ENCODE measurements around the gene BTBD9. TPM values are rescaled to one million over a fixed set of nuclear protein-coding genes. Genes with fewer than 3 reads are reported as not detected.

BTBD9 gene
- total and polyA plus RNA-seq, 9 of the 15 experiments (the other 6 are each of a cell fraction or from before 2014, with no cell fraction given) = 0.08 to 1.6 (median 0.58) TPM

GRCh38 chr6:38542031-38542430, 97.7 kb downstream of the BTBD9 start:
- H3K4me2 ChIP-seq (ENCODE audit: insufficient read depth, low read length) = no peak overlapping the region
- POLR2A ChIA-PET = interaction anchor here (0.7 to 1.1 kb wide), 2 partner anchors 12 to 59 kb away, joined by 3 to 4 read pairs; no protein-coding TSS in a partner anchor
- no peak for TF ChIP-seq TGIF2 (CRISPR knock-in tag; IDR thresholded peaks at IDR 0.05)
- TF ChIP-seq ATF3 (IDR thresholded peaks at IDR 0.05) = 0 out of 2 replicates have a peak, but pooled peaks have one; percentile 10
- no peak for TF ChIP-seq ATF3 (CRISPR knock-in tag; conservative IDR thresholded peaks at IDR 0.05)
- intact Hi-C loops (cut with micrococcal nuclease) (no loop called here), in situ Hi-C loops (cut with MboI) (no loop called here)
- no peaks in the 10 kb centered on the region for H3K9me1 ChIP-seq (ENCODE audit: control insufficient read depth, insufficient read depth, low read length)
- peaks cover 0 to 3% of the 10 kb centered on the region in 2 experiments; a peak in 2 of 5 replicates for H3K27me3 ChIP-seq (ENCODE audit: control insufficient read depth in 2 of 2, insufficient read depth in 2 of 2, low read length in 2 of 2)
- CTCF ChIA-PET (ENCODE audit: low intra/inter-chr PET ratio) = no interaction called here
- ATAC-seq (no peak), FAIRE-seq (no peak), DNase-seq (ENCODE audit: extremely low read depth in 1 of 4, low spot score in 3 of 4) (no peak)
- H3K9me3 ChIP-seq (replicated peaks; ENCODE audit: control insufficient read depth, insufficient read depth, low read depth, low read length) = no peaks in the 10 kb centered on the region
- H3K9ac ChIP-seq (ENCODE audit: insufficient read depth in 1 of 2, low read depth in 2 of 2, low read length in 2 of 2) = no peak overlapping the region
- 0% methylated on average over 2 of the region's 2 CpGs for WGBS (ENCODE audit: insufficient coverage, low coverage, missing lambda C conversion rate)
- H2AFZ ChIP-seq (ENCODE audit: low read depth, low read length) = no peak overlapping the region
- no peak overlapping the region for H3K4me3 ChIP-seq
- no peaks in the 10 kb centered on the region for H4K20me1 ChIP-seq (replicated peaks; ENCODE audit: control insufficient read depth, insufficient read depth, low read length)
- no peaks in the 10 kb centered on the region for H3K36me3 ChIP-seq (ENCODE audit: control insufficient read depth, insufficient read depth, low read length)
- H3K27ac ChIP-seq (ENCODE audit: extremely low read depth, low read depth, low read length) = no peak overlapping the region
- no TSS peak for BruUV-seq (replicated peaks)
- 0 out of 5 replicates have a peak, but pooled peaks cover 0 to 5% of the 10 kb centered on the region in 2 experiments for H3K4me1 ChIP-seq (replicated peaks in 1 of 2; ENCODE audit: control insufficient read depth in 2 of 2, insufficient read depth in 2 of 2, low read length in 2 of 2)
- H3K79me2 ChIP-seq (ENCODE audit: control insufficient read depth, insufficient read depth, low read length) = no peaks in the 10 kb centered on the region

GRCh38 chr6:38533064-38533463, 106.7 kb downstream of the BTBD9 start:
- H3K27ac ChIP-seq (ENCODE audit: extremely low read depth, low read depth, low read length) = no peak overlapping the region
- ATAC-seq (no peak), DNase-seq (ENCODE audit: extremely low read depth in 1 of 4, low spot score in 3 of 4) (no peak), FAIRE-seq (no peak)
- no peaks in the 10 kb centered on the region for H3K9me3 ChIP-seq (replicated peaks; ENCODE audit: control insufficient read depth, insufficient read depth, low read depth, low read length)
- no peak overlapping the region for H3K4me2 ChIP-seq (ENCODE audit: insufficient read depth, low read length)
- intact Hi-C loops (cut with micrococcal nuclease) (no loop called here), in situ Hi-C loops (cut with MboI) (no loop called here)
- H2AFZ ChIP-seq (ENCODE audit: low read depth, low read length) = no peak overlapping the region
- H3K4me1 ChIP-seq (replicated peaks in 1 of 2; ENCODE audit: control insufficient read depth in 2 of 2, insufficient read depth in 2 of 2, low read length in 2 of 2) = no peaks in the 10 kb centered on the region
- no peaks in the 10 kb centered on the region for H4K20me1 ChIP-seq (replicated peaks; ENCODE audit: control insufficient read depth, insufficient read depth, low read length)
- POLR2A ChIA-PET = interaction anchor here (0.6 to 1.1 kb wide), 2 partner anchors 9 to 1286 kb away, joined by 3 read pairs; no protein-coding TSS in a partner anchor
- BruUV-seq (replicated peaks) = no TSS peak
- no peak overlapping the region for H3K4me3 ChIP-seq
- no peaks in the 10 kb centered on the region for H3K27me3 ChIP-seq (ENCODE audit: control insufficient read depth in 2 of 2, insufficient read depth in 2 of 2, low read length in 2 of 2)
- CTCF ChIA-PET (ENCODE audit: low intra/inter-chr PET ratio) = no interaction called here
- no peaks in the 10 kb centered on the region for H3K79me2 ChIP-seq (ENCODE audit: control insufficient read depth, insufficient read depth, low read length)
- H3K36me3 ChIP-seq (ENCODE audit: control insufficient read depth, insufficient read depth, low read length) = no peaks in the 10 kb centered on the region
- H3K9me1 ChIP-seq (ENCODE audit: control insufficient read depth, insufficient read depth, low read length) = no peaks in the 10 kb centered on the region
- H3K9ac ChIP-seq (ENCODE audit: insufficient read depth in 1 of 2, low read depth in 2 of 2, low read length in 2 of 2) = no peak overlapping the region
- peak; percentile 80 for TF ChIP-seq ZNF507 (tag; conservative IDR thresholded peaks at IDR 0.05)
- TF ChIP-seq NELFE (IDR thresholded peaks at IDR 0.05; ENCODE audit: insufficient read depth, insufficient read length) = no peak
- TF ChIP-seq NBN (IDR thresholded peaks at IDR 0.05; ENCODE audit: low read depth) = no peak
- TF ChIP-seq HLTF (IDR thresholded peaks at IDR 0.05) = no peak
